Esophagus squamous epithelium (tissue), 4 donors: ENCODE data around the gene UBE2S.

Source experiments
- POLR2A ChIP-seq, 4 donors: fragments of 450-650 bp; IDR thresholded peaks; one replicate each; pipeline ENCODE4 v1.6.1; 2017; ENCODE audit warnings: antibody characterized with exemption in 4 of 4, mild to moderate bottlenecking in 4 of 4, moderate library complexity in 3 of 4
- TF ChIP-seq, protein P1 (sequence below), 6 experiments: fragments of 450-650 bp in 4 of 6; fragments of 200-600 bp in 2 of 6; sonication (generic) in 2 of 6; IDR thresholded peaks; one replicate each; pipeline ENCODE4 v1.5.1; 2016 to 2019; ENCODE audit warnings: antibody characterized with exemption in 6 of 6, mild to moderate bottlenecking in 4 of 6, moderate library complexity in 4 of 6

DNA sequence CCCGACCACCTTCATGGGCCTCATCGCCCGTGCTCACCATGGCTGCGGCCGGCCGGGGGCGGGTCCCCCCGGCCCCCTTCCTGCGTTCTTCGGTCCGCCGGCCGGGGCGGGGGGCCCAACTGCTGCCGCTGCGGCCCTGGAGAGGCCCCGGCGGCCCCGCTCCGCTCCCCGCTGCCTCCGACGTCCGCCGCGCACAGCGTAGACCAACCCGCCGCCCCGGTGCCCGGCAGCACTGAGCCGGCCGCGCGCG, at the start of gene UBE2S:
- TF ChIP-seq, protein P1, sequence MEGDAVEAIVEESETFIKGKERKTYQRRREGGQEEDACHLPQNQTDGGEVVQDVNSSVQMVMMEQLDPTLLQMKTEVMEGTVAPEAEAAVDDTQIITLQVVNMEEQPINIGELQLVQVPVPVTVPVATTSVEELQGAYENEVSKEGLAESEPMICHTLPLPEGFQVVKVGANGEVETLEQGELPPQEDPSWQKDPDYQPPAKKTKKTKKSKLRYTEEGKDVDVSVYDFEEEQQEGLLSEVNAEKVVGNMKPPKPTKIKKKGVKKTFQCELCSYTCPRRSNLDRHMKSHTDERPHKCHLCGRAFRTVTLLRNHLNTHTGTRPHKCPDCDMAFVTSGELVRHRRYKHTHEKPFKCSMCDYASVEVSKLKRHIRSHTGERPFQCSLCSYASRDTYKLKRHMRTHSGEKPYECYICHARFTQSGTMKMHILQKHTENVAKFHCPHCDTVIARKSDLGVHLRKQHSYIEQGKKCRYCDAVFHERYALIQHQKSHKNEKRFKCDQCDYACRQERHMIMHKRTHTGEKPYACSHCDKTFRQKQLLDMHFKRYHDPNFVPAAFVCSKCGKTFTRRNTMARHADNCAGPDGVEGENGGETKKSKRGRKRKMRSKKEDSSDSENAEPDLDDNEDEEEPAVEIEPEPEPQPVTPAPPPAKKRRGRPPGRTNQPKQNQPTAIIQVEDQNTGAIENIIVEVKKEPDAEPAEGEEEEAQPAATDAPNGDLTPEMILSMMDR (IDR thresholded peaks at IDR 0.05): peak in 1 of 6 experiments; percentile 9
- TF ChIP-seq POLR2A (IDR thresholded peaks at IDR 0.05): peak in 3 of 4 donors; percentile 22 to 98 (median 92)
